Nephron (organoid): ENCODE data around the gene AK9.
"Not testable (repeated sequence)": the region's sequence is repeated elsewhere in the genome, so short reads cannot be mapped to it uniquely, and the experiment has no call there.

Experiments
- H3K27ac Mint-ChIP-seq, 3 experiments: 2 replicates each; pipeline ENCODE4 v1.8.0; 2020; ENCODE audit warnings: mixed read lengths in 3 of 3, mild to moderate bottlenecking in 2 of 3, moderate library complexity in 1 of 3
- H3K27me3 Mint-ChIP-seq: 2 replicates; pipeline ENCODE4 v1.8.0; 2021; ENCODE audit warnings: low read depth, mild to moderate bottlenecking, moderate library complexity, mixed read lengths
- H3K36me3 Mint-ChIP-seq: 2 replicates; pipeline ENCODE4 v1.8.0; 2020; ENCODE audit warnings: low read depth, mixed read lengths
- H3K4me1 Mint-ChIP-seq: 2 replicates; pipeline ENCODE4 v1.8.0; 2020; ENCODE audit warnings: mixed read lengths
- H3K4me3 Mint-ChIP-seq, 3 experiments: 2 replicates each; pipeline ENCODE4 v1.8.0; 2020; ENCODE audit warnings: mild to moderate bottlenecking in 3 of 3, mixed read lengths in 3 of 3, moderate library complexity in 2 of 3
- H3K9me3 Mint-ChIP-seq: 2 replicates; pipeline ENCODE4 v1.8.0; 2020; ENCODE audit warnings: mixed read lengths
- CTCF ChIP-seq, 3 experiments: fragments of 200-600 bp; sonication (generic); IDR thresholded peaks; one replicate each; pipeline ENCODE4 v1.5.0; 2021; ENCODE audit warnings: antibody characterized with exemption in 3 of 3; ENCODE audit not compliant: unreplicated experiment in 3 of 3

AK9 gene

DNA sequence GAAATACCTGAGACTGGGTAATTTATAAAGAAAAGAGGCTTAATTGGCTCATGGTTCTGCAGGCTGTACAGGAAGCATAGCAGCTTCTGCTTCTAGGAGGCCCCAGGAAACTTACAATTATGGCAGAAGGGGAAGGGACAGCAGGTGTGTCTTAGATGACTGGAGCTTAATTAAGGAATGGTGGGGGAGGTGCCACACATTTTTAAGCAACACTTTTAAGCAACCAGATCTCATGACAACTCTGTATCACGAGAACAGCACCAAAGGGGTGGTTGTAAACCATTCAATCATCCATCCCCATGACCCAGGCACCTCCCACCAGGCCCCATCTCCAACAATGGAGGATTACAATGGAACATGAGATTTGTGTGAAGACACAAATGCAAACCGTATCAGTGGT, 27.0 kb upstream of the AK9 start:
- peaks cover 14% of the 10 kb centered on the region for H3K36me3 Mint-ChIP-seq
- H3K4me3 Mint-ChIP-seq, result no peak overlapping the region
- H3K4me1 Mint-ChIP-seq, result no peaks in the 10 kb centered on the region
- H3K9me3 Mint-ChIP-seq, result no peaks in the 10 kb centered on the region
- H3K27ac Mint-ChIP-seq, result no peak overlapping the region
- TF ChIP-seq CTCF (IDR thresholded peaks at IDR 0.05; ENCODE audit: unreplicated experiment in 3 of 3), result no peak
- no peaks in the 10 kb centered on the region for H3K27me3 Mint-ChIP-seq

- H3K36me3 Mint-ChIP-seq, result peaks cover 18% of the 10 kb centered on the region
- no peak for TF ChIP-seq CTCF (IDR thresholded peaks at IDR 0.05; ENCODE audit: unreplicated experiment in 3 of 3)
- no peaks in the 10 kb centered on the region for H3K27me3 Mint-ChIP-seq
- no peak overlapping the region for H3K27ac Mint-ChIP-seq
- no peaks in the 10 kb centered on the region for H3K4me1 Mint-ChIP-seq
- no peak overlapping the region for H3K4me3 Mint-ChIP-seq
- peaks cover 15% of the 10 kb centered on the region for H3K9me3 Mint-ChIP-seq
These were observed 24.6 kb upstream of the AK9 start for GRCh38 chr6:109715616-109716015.

DNA sequence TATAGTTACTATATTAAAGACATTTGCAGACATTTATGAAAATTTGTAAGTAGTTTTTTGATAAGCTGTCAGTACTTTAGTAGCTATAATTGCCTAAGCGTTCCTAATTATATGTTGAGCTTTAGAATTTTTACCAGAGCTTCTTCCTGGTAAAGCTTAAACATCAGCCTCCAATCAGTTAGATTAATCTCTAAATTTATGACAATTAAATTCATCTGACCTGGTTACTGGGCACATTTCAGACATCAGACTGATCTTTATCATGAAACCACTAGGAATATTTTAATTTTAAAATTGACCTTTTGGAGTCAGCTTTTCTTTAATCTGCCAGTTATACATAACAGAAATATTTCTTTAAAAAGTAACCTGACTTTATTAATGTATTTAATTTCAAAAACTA, 23.6 kb upstream of the AK9 start:
- no peak for TF ChIP-seq CTCF (IDR thresholded peaks at IDR 0.05; ENCODE audit: unreplicated experiment in 3 of 3)
- Mint-ChIP-seq H3K9me3 (peaks cover 25% of the 10 kb centered on the region), H3K4me3 (no peak overlapping the region), H3K36me3 (peaks cover 24% of the 10 kb centered on the region), H3K4me1 (no peaks in the 10 kb centered on the region), H3K27me3 (no peaks in the 10 kb centered on the region), H3K27ac (no peak overlapping the region)

GRCh38 chr6:109714166-109714565, 23.2 kb upstream of the AK9 start:
- no peak overlapping the region for H3K27ac Mint-ChIP-seq
- TF ChIP-seq CTCF (IDR thresholded peaks at IDR 0.05; ENCODE audit: unreplicated experiment in 3 of 3), result no peak
- H3K27me3 Mint-ChIP-seq, result no peaks in the 10 kb centered on the region
- H3K36me3 Mint-ChIP-seq, result peaks cover 24% of the 10 kb centered on the region
- H3K4me3 Mint-ChIP-seq, result no peak overlapping the region
- no peaks in the 10 kb centered on the region for H3K4me1 Mint-ChIP-seq
- peaks cover 29% of the 10 kb centered on the region for H3K9me3 Mint-ChIP-seq

GRCh38 chr6:109713097-109713496, 22.1 kb upstream of the AK9 start:
- Mint-ChIP-seq H3K4me3 (no peak overlapping the region), H3K27me3 (no peaks in the 10 kb centered on the region)
- TF ChIP-seq CTCF (IDR thresholded peaks at IDR 0.05; ENCODE audit: unreplicated experiment in 3 of 3), result no peak

GRCh38 chr6:109708099-109708498, 17.1 kb upstream of the AK9 start:
- H3K27ac Mint-ChIP-seq, H3K4me1 Mint-ChIP-seq, H3K4me3 Mint-ChIP-seq, H3K27me3 Mint-ChIP-seq: not testable (repeated sequence)
- peaks cover 18% of the 10 kb centered on the region for H3K36me3 Mint-ChIP-seq
- H3K9me3 Mint-ChIP-seq, result peaks cover 34% of the 10 kb centered on the region

More at GRCh38 chr6:109713097-109713496, 22.1 kb upstream of the AK9 start:
- Mint-ChIP-seq H3K27ac (no peak overlapping the region), H3K4me1 (no peaks in the 10 kb centered on the region), H3K9me3 (peaks cover 34% of the 10 kb centered on the region), H3K36me3 (peaks cover 27% of the 10 kb centered on the region)
